HFF-Myc (cell line): Measurements from ENCODE around the gene TSPAN9.

Source experiments
- DNase-seq: peaks from one replicate; pipeline ENCODE4 v3.0.0-alpha.2; 2011; ENCODE audit warnings: low read depth; ENCODE audit errors: extremely low read depth
- H3K4me3 ChIP-seq: replicated peaks from 2 replicates; pipeline ENCODE4 v1.5.1; 2011; ENCODE audit warnings: low read depth, mild to moderate bottlenecking, control low read depth, low read length
- TF ChIP-seq, protein P1 (sequence below): IDR thresholded peaks from 2 replicates; pipeline ENCODE4 v1.5.1; 2012; ENCODE audit warnings: mild to moderate bottlenecking, low read depth, low read length, control low read depth; ENCODE audit errors: missing control alignments

The TSPAN9 gene

DNA sequence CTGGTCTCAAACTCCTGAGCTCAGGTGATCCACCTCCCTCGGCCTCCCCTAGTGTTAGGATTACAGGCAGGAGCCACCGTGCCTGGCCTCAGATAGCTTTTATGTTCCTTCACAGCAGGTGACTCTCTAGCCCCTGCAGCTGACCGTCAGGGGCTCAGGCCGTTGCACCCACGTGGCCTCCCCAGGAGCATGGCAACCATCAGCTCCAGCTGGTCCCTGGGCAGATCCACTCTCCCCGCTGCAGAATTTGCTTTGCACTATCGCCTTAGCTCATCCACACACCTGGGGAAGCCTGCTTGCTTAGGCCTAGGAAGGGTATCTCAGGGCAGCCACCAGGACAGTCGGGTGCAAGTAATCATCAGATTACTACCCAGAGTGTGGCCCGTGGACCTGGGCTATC, 62.6 kb downstream of the TSPAN9 start:
- DNase-seq: no peak
- no peak overlapping the region for H3K4me3 ChIP-seq
- TF ChIP-seq, protein P1, sequence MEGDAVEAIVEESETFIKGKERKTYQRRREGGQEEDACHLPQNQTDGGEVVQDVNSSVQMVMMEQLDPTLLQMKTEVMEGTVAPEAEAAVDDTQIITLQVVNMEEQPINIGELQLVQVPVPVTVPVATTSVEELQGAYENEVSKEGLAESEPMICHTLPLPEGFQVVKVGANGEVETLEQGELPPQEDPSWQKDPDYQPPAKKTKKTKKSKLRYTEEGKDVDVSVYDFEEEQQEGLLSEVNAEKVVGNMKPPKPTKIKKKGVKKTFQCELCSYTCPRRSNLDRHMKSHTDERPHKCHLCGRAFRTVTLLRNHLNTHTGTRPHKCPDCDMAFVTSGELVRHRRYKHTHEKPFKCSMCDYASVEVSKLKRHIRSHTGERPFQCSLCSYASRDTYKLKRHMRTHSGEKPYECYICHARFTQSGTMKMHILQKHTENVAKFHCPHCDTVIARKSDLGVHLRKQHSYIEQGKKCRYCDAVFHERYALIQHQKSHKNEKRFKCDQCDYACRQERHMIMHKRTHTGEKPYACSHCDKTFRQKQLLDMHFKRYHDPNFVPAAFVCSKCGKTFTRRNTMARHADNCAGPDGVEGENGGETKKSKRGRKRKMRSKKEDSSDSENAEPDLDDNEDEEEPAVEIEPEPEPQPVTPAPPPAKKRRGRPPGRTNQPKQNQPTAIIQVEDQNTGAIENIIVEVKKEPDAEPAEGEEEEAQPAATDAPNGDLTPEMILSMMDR: no peak

DNA sequence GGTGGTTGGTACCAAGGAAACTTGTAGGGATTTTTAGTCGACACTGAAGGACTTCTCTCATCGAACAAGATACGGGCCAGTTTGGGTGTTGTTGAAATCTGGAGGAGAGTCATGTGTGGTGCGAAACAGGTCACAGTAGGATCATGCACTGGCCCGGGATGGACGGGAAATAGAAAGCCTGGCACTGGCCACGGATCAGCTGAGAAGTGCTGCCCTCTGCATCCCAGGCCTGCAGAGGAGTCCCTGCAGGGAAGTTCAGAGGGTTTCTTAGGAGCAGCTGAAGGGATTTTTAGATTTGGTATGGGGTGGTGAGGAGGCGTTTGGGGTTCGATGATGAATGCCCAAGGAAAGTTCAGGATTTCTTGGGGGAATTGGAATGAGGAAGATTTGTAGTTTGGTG, 63.1 kb downstream of the TSPAN9 start:
- TF ChIP-seq, protein P1: no peak
- H3K4me3 ChIP-seq: no peak overlapping the region
- DNase-seq: no peak

DNA sequence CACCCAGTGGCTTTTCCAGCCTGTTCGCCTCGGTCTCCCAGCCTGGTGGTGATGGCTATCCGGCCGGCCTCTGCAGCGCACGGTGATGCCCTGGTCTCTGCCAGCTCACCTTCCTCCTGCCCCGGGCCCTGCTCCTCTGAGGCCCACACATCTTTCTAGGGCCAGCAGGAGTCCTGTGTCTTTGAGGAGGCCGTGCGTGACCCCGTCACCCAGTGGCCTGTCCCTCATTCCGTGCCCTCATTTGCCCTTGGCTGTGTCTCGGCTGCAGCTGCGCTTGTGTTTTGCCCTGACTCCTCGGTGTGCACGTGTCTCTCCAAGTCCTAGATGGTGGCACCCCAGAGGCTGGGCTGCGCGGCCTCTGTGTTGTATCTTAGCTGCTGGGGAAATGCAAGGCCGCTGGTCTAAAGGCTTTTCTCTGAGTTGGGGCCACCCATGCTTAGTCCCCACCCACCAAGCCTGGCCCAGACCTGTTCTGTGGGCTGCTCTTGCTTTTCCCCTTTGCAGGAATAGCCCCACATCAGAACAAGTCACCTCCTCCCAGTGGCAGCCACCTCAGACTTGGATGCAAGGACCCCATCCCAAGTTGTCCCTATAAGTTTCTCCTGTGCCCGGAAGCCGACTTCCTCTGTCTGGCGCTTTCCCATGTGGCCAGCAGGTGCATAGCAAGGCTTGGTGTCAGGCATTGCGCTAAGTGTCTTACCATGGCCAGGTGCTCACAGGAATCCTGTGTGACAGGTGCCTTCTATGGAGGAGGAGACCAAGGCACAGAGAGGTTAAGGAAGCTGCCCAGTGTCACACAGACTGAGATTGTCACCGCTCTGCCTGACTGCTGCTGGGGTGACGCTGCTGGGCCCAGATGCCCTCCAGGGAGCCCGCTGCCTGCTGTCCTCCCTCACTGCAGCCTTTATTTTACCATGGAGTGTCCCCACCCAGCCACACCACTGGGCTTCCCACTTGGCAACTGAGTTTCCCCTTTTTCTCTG, 64.5 kb downstream of the TSPAN9 start:
- no peak for DNase-seq
- TF ChIP-seq, protein P1: no peak
- H3K4me3 ChIP-seq: no peak overlapping the region

DNA sequence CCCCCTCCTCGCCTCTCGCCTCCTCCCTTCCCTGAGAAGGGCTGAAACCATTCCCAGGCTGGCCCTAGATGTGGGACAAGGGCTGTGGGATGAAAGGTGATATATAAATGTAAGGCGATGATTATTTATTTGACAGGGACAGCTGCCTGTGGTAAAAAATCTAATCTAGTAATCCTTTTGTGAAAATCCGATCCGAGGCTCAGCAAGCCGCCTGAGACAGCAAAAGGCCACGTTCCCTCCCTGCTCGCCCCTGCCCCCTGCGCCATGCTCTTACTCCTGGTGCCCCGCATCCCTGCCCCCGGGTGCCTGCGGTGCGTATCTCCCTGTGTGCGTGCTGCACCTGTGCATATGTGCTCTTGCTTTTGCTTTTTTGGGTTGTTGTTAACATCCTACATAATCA, 65.2 kb downstream of the TSPAN9 start:
- TF ChIP-seq, protein P1: no peak
- no peak overlapping the region for H3K4me3 ChIP-seq
- no peak for DNase-seq

DNA sequence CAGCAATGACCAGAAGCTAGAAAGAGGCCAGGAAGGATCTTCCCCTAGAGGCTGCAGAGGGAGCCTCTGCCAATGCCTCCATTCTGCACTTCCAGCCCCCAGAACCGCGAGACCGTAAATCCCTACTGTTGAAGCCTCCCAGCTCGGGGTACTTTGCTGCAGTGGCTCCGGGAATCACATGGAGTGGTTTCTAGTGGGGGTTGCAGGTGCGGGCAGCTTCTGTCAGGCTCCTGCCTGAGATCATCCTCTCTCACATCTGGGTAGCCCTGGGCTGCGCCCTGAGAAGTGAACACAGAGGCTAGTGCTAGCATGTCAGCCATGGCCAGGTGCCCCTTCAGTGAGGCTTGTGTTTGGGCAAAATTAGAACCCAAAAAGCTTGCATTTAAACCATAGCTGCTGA, 67.3 kb downstream of the TSPAN9 start:
- DNase-seq: no peak
- no peak overlapping the region for H3K4me3 ChIP-seq
- TF ChIP-seq, protein P1: no peak

DNA sequence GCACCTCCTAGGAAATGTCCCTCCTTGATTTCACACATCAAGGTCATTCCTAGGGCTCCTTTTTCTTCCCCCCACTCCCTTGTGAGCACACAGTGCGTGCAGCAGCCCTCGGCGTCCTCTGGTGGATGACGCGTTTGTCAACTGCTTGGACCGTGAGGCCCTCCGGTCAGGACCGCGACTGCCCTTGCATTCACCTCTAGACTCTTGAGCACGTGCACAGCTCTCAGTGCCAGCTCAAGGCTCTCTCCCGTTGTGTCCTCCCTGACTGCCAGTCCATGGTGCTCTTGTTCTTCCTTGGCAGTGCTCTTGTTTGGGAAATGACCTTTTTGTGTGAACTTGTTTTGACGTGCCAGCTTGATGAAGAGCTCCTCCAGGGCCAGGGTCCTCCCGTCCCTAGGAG, 67.9 kb downstream of the TSPAN9 start:
- TF ChIP-seq, protein P1: no peak
- no peak overlapping the region for H3K4me3 ChIP-seq
- no peak for DNase-seq
